NCI-H510A (cell line): ENCODE data around the gene NOPCHAP1.

Source experiments
- DNase-seq: peaks from one replicate; lab custom pipeline; 2025; lab: John Stamatoyannopoulos, UW

Gene NOPCHAP1

DNA sequence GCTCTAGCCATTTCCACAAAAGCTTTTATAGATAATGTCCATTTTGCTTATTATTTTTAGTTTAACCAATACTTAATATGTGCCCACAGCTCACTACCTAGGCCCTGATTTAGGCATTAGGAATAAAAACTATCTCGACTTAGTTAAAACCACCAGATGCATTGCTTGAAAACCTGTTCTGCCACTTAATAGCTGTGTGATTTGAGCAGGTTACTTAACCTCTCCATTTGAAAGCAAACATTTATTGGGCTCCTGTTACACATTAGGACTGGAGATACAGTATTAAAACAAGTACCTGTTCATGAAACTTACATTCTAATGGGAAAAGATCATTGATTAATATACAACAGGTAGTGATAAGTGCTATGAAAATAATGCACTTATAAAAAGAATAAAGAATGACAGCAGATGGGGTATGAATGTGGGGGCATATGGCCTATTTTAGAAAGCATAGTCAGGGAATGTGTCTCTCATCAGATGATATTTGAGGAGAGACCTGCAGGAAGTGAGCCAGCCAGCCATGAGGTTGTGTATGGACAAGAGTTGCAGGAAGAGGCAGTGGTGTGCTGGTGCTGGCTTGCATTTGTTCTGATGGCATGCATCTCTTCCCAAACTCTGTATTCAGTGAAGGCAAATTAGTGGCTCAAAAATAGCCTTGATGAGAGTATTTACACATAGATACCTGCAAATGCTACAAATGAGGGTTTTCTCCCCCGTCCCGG, 34.3 kb downstream of the NOPCHAP1 start:
- peak; percentile 50 for DNase-seq

DNA sequence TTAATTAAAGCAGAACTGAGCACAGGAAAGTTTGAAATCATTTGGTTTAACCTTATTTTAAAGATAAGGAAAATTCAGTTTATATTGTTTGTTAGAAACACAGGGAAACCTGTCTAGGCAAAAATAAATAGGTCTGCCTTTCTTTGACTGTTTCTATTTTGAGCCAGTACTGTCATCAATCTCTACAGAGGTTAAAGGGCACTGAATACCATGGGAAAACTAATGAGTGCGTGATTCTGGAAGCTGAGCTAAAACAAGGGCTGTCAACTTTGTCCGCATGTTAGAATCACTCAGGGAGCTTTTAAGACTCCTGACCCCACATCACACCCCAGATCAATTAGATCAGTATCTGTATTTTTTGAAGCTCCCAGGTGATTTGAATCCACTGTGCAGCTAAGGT, 38.8 kb downstream of the NOPCHAP1 start:
- DNase-seq = no peak

DNA sequence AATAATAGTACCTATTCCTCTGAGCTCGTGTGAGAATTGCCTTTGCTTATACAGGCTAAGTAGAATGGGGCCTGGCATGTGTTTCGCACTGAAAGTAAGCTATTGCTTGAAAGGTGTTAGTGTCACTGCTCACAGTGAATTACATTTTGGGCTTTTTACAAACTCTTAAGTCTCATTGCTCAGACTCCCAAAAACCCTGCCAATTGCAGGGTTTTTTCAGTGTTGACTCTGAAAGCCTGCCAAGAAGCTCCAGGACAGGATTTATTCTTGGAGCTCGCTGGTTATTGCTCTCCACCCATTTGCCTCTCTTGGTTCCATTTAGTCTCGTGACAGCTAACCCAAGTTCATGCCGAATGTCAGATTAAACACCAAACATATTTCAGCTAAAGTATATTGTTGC, 39.8 kb downstream of the NOPCHAP1 start:
- no peak for DNase-seq

DNA sequence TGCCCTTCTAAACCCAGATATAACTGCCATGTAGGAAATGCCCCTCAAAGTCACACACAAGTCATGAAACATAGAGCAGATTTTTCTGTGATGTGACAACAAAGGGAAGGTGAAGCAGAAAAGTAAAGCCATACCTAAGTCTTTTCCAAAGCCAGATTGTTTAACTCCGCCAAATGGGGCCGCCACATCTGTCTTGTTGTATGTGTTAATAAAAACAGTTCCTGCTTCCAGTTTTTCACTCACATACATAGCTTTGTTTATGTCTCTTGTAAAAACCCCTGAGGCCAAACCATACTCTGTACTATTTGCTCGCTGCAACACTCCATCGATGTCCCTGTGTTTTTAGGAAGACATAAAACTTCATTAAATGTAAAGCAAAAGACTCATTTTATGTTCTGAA, 40.3 kb downstream of the NOPCHAP1 start:
- no peak for DNase-seq

DNA sequence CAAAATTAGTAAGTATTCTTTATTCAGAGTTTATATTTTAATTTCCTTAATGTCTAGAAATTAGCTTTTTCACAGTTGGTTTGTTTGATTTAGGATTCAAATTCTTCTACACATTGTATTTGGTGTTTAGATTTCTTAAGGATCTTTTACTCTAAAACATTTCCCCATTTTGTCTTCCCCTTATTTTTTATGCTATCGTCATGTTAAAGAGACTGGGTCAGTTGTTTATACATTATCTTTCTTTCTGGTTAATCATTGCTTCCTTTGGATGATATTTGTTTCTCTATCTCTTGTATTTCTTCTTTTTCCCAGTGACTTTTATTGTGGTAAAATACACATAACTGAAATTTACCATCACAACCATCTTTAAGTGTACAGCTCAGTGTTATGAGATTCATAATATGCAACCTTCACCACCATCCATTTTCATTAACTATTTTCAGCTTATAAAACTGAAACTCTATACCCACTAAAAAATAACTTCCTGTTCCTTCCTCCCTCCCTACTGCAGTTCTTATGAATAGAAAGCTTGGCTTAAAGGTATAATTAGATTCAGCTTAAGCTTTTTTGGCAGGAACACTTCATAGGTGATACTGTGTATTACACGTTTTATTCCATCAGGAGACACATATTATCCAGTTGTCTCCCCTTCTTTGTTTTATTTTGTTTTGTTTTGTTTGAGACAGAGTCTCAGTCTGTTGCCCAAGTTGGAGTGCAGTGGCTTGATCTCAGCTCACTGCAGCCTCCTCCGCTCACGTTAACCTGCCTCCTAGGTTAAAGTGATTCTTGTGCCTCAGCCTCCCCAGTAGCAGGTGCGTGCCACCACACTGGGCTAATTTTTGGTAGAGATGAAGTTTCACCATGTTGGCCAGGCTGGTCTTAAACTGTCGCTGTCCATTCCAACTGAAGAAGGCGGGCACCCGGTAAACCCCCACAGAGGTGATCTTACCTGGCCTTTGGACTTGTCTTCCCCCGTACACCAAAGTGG, 45.0 kb downstream of the NOPCHAP1 start:
- no peak for DNase-seq

DNA sequence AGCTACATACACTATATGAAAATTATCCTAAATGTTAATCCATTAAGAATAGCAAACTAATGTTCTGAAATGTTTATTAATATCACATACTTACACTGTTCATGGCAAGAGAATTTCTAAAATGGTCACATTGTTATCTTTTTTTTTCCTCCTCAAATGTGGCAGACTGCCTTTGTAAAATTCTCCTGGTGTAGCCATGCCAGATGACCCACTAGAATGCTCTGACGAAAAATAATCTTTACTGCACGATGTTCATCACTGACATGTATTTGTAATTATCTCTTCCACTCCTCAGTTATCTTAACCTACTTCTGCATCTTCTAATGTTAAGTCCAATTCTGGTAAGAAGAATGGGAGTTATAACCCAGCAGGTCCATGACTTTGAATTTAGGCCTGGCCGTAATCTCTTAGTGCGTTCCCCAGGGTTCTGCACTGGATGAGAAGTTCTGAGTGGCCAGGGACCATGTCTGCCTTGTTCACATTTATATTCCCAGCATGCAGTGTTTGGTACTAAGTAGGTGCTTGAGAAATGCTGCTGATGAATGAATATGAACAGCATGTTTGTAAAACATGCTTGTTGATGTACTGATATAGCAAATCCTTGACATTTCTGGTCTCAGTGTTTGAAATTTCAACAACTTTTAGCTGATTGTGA, 46.7 kb downstream of the NOPCHAP1 start:
- no peak for DNase-seq

DNA sequence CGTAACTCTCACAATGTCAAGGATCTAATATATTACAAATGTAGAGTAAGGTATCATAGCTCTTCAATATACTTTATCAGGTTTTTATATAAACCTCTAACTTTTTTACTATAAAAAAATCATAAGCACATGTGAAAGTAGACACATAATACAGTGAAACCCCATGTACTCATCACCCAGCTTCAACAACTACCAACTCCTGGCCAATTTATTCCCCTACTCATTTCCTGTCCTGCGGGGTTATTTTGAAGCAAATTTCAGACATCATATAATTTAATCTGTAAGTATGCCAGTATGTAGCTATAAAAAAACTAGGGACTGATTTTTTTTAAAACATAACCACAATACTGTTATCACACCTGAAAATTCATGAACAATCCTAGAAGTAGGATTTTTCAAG, 47.7 kb downstream of the NOPCHAP1 start:
- DNase-seq = no peak
